GM12878 (cell line): ENCODE data around the gene SLC10A1. TPM values are rescaled to one million over a fixed set of nuclear protein-coding genes. Genes with fewer than 3 reads are reported as not detected.

ENCODE experiments used
- ATAC-seq: fragments of 200-7000 bp; cut with Tn5 transposase; 3 replicates; pipeline ENCODE4 v1.9.1; 2020; ENCODE audit warnings: mild to moderate bottlenecking, moderate library complexity
- BruUV-seq: library from RNA; stranded (reverse); fragments of 400-500 nt; replicated peaks from 2 replicates; lab custom pipeline; 2021; lab: Mats Ljungman, UMichigan
- CTCF ChIA-PET: fragments of 300-600 bp; sonication (Branson Sonifier 250); formaldehyde crosslinking; extraction: SDS; loops from one replicate; lab custom pipeline; 2021; ENCODE audit warnings: inconsistent platforms; lab: Yijun Ruan, JAX
- POLR2A ChIA-PET: fragments of 350-600 bp; formaldehyde crosslinking; extraction: SDS; loops from one replicate; lab custom pipeline; 2021; ENCODE audit warnings: inconsistent platforms; lab: Charles Lee
- RAD21 ChIA-PET: fragments of 300-600 bp; sonication (Branson Sonifier 250); formaldehyde crosslinking; loops from one replicate; lab custom pipeline; 2023; ENCODE audit warnings: antibody characterized with exemption; ENCODE audit not compliant: unreplicated experiment; lab: Charles Lee
- SMC1A ChIA-PET: fragments of 300-600 bp; sonication (Branson Sonifier 250); formaldehyde crosslinking; loops from one replicate; lab custom pipeline; 2023; ENCODE audit not compliant: unreplicated experiment, uncharacterized antibody; lab: Charles Lee
- DNase-seq: peaks from one replicate; pipeline ENCODE4 v3.0.0-alpha.2; 2011; ENCODE audit warnings: low read depth, low spot score
- FAIRE-seq: peaks from 3 replicates; lab custom pipeline; 2011; peaks lifted over from hg19 to GRCh38; lab: Jason Lieb, UNC
- H2AFZ ChIP-seq: 2 replicates; pipeline ENCODE4 v1.6.0; 2011; ENCODE audit warnings: low read depth, low read length, control low read depth; ENCODE audit not compliant: control insufficient read depth
- H3K27ac ChIP-seq: 2 replicates; pipeline ENCODE4 v1.5.1; 2011; ENCODE audit warnings: control low read depth; ENCODE audit not compliant: control insufficient read depth, insufficient read depth
- H3K27me3 ChIP-seq, 2 experiments: replicated peaks in 1 of 2; 2 replicates each; pipeline versions ENCODE4 v1.6.0 to v1.6.1; 2011; ENCODE audit warnings: low read length in 1 of 2; ENCODE audit not compliant: control insufficient read depth in 2 of 2, insufficient read depth in 2 of 2
- H3K36me3 ChIP-seq, 2 experiments: 2 replicates each; pipeline ENCODE4 v1.5.1; 2011; ENCODE audit warnings: low read length in 1 of 2; ENCODE audit not compliant: control insufficient read depth in 2 of 2, insufficient read depth in 2 of 2
- H3K4me1 ChIP-seq: 2 replicates; pipeline ENCODE4 v1.6.1; 2011; ENCODE audit warnings: mild to moderate bottlenecking, low read length, moderate library complexity, mixed read lengths; ENCODE audit not compliant: control insufficient read depth, insufficient read depth
- H3K4me2 ChIP-seq: 2 replicates; pipeline ENCODE4 v1.6.0; 2011; ENCODE audit warnings: control low read depth; ENCODE audit not compliant: control insufficient read depth, insufficient read depth
- H3K4me3 ChIP-seq: fragments of 200-600 bp; sonication (generic); 2 replicates; pipeline ENCODE4 v1.5.1; 2016
- H3K79me2 ChIP-seq: 2 replicates; pipeline ENCODE4 v1.6.0; 2011; ENCODE audit warnings: low read length; ENCODE audit not compliant: control insufficient read depth, insufficient read depth
- H3K9ac ChIP-seq: 2 replicates; pipeline ENCODE4 v1.8.0; 2011; ENCODE audit warnings: low read length, control low read depth, mixed read lengths; ENCODE audit not compliant: control insufficient read depth, insufficient read depth
- H3K9me3 ChIP-seq: replicated peaks from 3 replicates; pipeline ENCODE4 v1.5.1; 2011; ENCODE audit warnings: mild to moderate bottlenecking, low read length; ENCODE audit not compliant: control insufficient read depth, insufficient read depth
- H4K20me1 ChIP-seq: 2 replicates; pipeline ENCODE4 v1.6.0; 2011; ENCODE audit not compliant: control insufficient read depth, insufficient read depth
- BCL11A ChIP-seq: IDR thresholded peaks from 2 replicates; pipeline ENCODE4 v1.6.1; 2011; ENCODE audit warnings: low read depth, low read length
- BHLHE40 ChIP-seq, 2 experiments: fragments of 450-650 bp in 1 of 2; IDR thresholded peaks; 2 replicates each; pipeline ENCODE4 v1.6.1; 2011 to 2017; ENCODE audit warnings: low read depth in 2 of 2, borderline replicate concordance in 1 of 2, improper control_type of control experiment in 1 of 2, low read length in 1 of 2, mild to moderate bottlenecking in 1 of 2
- CHD4 ChIP-seq: fragments of 200-600 bp; sonication (generic); IDR thresholded peaks from 2 replicates; pipeline ENCODE4 v1.6.1; 2016; ENCODE audit warnings: mild to moderate bottlenecking
- FOXK2 ChIP-seq: fragments of 450-650 bp; IDR thresholded peaks from 2 replicates; pipeline ENCODE4 v1.6.1; 2017; ENCODE audit warnings: mild to moderate bottlenecking, moderate library complexity
- KDM1A ChIP-seq: fragments of 200-600 bp; sonication (generic); IDR thresholded peaks from 2 replicates; pipeline ENCODE4 v1.6.1; 2016; ENCODE audit warnings: borderline replicate concordance
- MAX ChIP-seq: IDR thresholded peaks from 2 replicates; pipeline ENCODE4 v1.6.1; 2012; ENCODE audit warnings: low read depth, low read length, improper control_type of control experiment
- MTA2 ChIP-seq: fragments of 450-650 bp; IDR thresholded peaks from 2 replicates; pipeline ENCODE4 v1.6.1; 2016; ENCODE audit warnings: low read depth, mild to moderate bottlenecking, moderate library complexity
- MYC ChIP-seq: IDR thresholded peaks from 2 replicates; pipeline ENCODE4 v1.6.1; 2011; ENCODE audit warnings: mild to moderate bottlenecking, low read length, moderate library complexity, inconsistent platforms; ENCODE audit not compliant: insufficient read depth, insufficient replicate concordance, insufficient read length, severe bottlenecking
- NFXL1 ChIP-seq: fragments of 450-650 bp; IDR thresholded peaks from 2 replicates; pipeline ENCODE4 v1.6.1; 2017; ENCODE audit warnings: antibody characterized with exemption, mild to moderate bottlenecking, borderline replicate concordance
- RBBP5 ChIP-seq: fragments of 200-600 bp; sonication (generic); conservative IDR thresholded peaks from 2 replicates; pipeline ENCODE4 v1.6.1; 2016
- RFX5 ChIP-seq: IDR thresholded peaks from 2 replicates; pipeline ENCODE4 v1.6.1; 2011; ENCODE audit warnings: low read depth, low read length, improper control_type of control experiment
- SUPT20H ChIP-seq: IDR thresholded peaks from 2 replicates; pipeline ENCODE4 v1.6.1; 2011; ENCODE audit warnings: low read depth, mild to moderate bottlenecking, low read length, moderate library complexity, borderline replicate concordance; ENCODE audit not compliant: control insufficient read depth
- ZBED1 ChIP-seq: IDR thresholded peaks from 2 replicates; pipeline ENCODE4 v1.6.1; 2016; ENCODE audit warnings: borderline replicate concordance
- ZBTB40 ChIP-seq: fragments of 450-650 bp; IDR thresholded peaks from 2 replicates; pipeline ENCODE4 v1.6.1; 2016; ENCODE audit warnings: mild to moderate bottlenecking, moderate library complexity, borderline replicate concordance
- ZNF207 ChIP-seq: fragments of 450-650 bp; IDR thresholded peaks from 2 replicates; pipeline ENCODE4 v1.6.1; 2014; ENCODE audit warnings: antibody characterized with exemption, mild to moderate bottlenecking, borderline replicate concordance
- ZSCAN29 ChIP-seq: fragments of 450-650 bp; IDR thresholded peaks from 2 replicates; pipeline ENCODE4 v1.6.1; 2017; ENCODE audit warnings: mild to moderate bottlenecking, moderate library complexity
- WGBS: methylation state at CpG from one replicate; pipeline ENCODE4 v1.1.6; 2016; ENCODE audit warnings: low lambda C conversion rate; ENCODE audit not compliant: insufficient replicate concordance, insufficient coverage; ENCODE audit errors: missing lambda C conversion rate; 5-methylcytosine and 5-hydroxymethylcytosine counted together
- in situ Hi-C: fragments of 300-500 bp; cut with MboI; formaldehyde crosslinking; loops from 9 replicates; pipeline ENCODE4 v1.14.3; 2018; ENCODE audit warnings: mixed read lengths
- intact Hi-C: fragments of 100-400 bp; cut with micrococcal nuclease; formaldehyde crosslinking; loops from one replicate; pipeline ENCODE4 v1.14.2; 2022; ENCODE audit not compliant: unreplicated experiment
- polyA plus RNA-seq, 11 experiments: library from polyadenylated mRNA; depleted of rRNA in 4 of 11; unstranded in 6 of 11; stranded (reverse) in 5 of 11; fragments of >200 nt; fragmentation: Nextera tagmentation in 4 of 11; fragmentation: Illumina TruSeq in 1 of 11; extraction: Ambion mirVana in 4 of 11; extraction: Trizol in 1 of 11; gene quantifications; 1 replicate in 1 of 11; 2 replicates in 10 of 11; pipeline versions ENCODE4 v1.2.1 to v1.2.3, GENCODE V29; 2011 to 2016; ENCODE audit warnings: inconsistent platforms in 2 of 11, missing spikeins in 2 of 11, low read depth in 1 of 11
- total RNA-seq, 4 experiments: library from RNA; depleted of rRNA in 3 of 4; stranded (reverse); fragments of >200 nt in 3 of 4; fragmentation: Illumina TruSeq in 1 of 4; extraction: Trizol in 1 of 4; gene quantifications; 2 replicates each; pipeline versions ENCODE4 v1.2.1 to v1.2.3, GENCODE V29; 2013 to 2021
- TF ChIP-seq, protein P1 (sequence below): fragments of 450-650 bp; conservative IDR thresholded peaks from 2 replicates; pipeline ENCODE4 v1.6.1; 2017; ENCODE audit warnings: mild to moderate bottlenecking, moderate library complexity
- TF ChIP-seq, protein P2 (sequence below): IDR thresholded peaks from 2 replicates; pipeline ENCODE4 v1.6.1; 2011; ENCODE audit warnings: low read depth, low read length, improper control_type of control experiment, borderline replicate concordance

SLC10A1 gene
- total and polyA plus RNA-seq, 10 of the 15 experiments (the other 5 are each of a cell fraction or from before 2014, with no cell fraction given): 0.15 to 0.16 TPM; not detected in 8

GRCh38 chr14:69792887-69793421, 4.1 kb downstream of the SLC10A1 start:
- RAD21 ChIA-PET: no interaction called here
- no TSS peak for BruUV-seq

More at GRCh38 chr14:69792887-69793421, 4.1 kb downstream of the SLC10A1 start:
- no peak for ATAC-seq
- no peaks in the 10 kb centered on the region for H3K9me3 ChIP-seq
- no peaks in the 10 kb centered on the region for H3K36me3 ChIP-seq
- no peaks in the 10 kb centered on the region for H4K20me1 ChIP-seq
- 95% methylated on average over 7 of the region's 7 CpGs for WGBS
- H3K9ac ChIP-seq: no peak overlapping the region
- H3K4me1 ChIP-seq: no peaks in the 10 kb centered on the region; the same call in 1 of the 2 replicates
- no peak for TF ChIP-seq BHLHE40 (IDR thresholded peaks at IDR 0.05; ENCODE audit: borderline replicate concordance in 1 of 2, low read depth in 2 of 2, low read length in 1 of 2)
- TF ChIP-seq, protein P1, sequence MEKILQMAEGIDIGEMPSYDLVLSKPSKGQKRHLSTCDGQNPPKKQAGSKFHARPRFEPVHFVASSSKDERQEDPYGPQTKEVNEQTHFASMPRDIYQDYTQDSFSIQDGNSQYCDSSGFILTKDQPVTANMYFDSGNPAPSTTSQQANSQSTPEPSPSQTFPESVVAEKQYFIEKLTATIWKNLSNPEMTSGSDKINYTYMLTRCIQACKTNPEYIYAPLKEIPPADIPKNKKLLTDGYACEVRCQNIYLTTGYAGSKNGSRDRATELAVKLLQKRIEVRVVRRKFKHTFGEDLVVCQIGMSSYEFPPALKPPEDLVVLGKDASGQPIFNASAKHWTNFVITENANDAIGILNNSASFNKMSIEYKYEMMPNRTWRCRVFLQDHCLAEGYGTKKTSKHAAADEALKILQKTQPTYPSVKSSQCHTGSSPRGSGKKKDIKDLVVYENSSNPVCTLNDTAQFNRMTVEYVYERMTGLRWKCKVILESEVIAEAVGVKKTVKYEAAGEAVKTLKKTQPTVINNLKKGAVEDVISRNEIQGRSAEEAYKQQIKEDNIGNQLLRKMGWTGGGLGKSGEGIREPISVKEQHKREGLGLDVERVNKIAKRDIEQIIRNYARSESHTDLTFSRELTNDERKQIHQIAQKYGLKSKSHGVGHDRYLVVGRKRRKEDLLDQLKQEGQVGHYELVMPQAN: no peak
- TF ChIP-seq RBBP5: no peak
- TF ChIP-seq, protein P2, sequence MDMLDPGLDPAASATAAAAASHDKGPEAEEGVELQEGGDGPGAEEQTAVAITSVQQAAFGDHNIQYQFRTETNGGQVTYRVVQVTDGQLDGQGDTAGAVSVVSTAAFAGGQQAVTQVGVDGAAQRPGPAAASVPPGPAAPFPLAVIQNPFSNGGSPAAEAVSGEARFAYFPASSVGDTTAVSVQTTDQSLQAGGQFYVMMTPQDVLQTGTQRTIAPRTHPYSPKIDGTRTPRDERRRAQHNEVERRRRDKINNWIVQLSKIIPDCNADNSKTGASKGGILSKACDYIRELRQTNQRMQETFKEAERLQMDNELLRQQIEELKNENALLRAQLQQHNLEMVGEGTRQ: no peak
- no peak for TF ChIP-seq MYC
- TF ChIP-seq NFXL1: no peak
- TF ChIP-seq FOXK2: no peak
- no peak for TF ChIP-seq RFX5
- no peak for TF ChIP-seq CHD4
- TF ChIP-seq MTA2: no peak
- TF ChIP-seq SUPT20H: no peak
- TF ChIP-seq ZBED1: no peak
- no peak for TF ChIP-seq ZNF207
- no peak for TF ChIP-seq ZBTB40
- no peak for TF ChIP-seq ZSCAN29
- TF ChIP-seq MAX: no peak
- TF ChIP-seq BCL11A: no peak
- TF ChIP-seq KDM1A: no peak
- H3K27ac ChIP-seq: no peak overlapping the region
- intact Hi-C loops: no loop called here
- no peaks in the 10 kb centered on the region for H3K79me2 ChIP-seq
- FAIRE-seq: no peak
- ChIA-PET POLR2A (no interaction called here), CTCF (no interaction called here), SMC1A (interaction anchor here (1.4 kb wide), 1 partner anchor 62 kb away, joined by 3 read pairs; no protein-coding TSS in a partner anchor)
- no peak overlapping the region for H3K4me2 ChIP-seq
- H2AFZ ChIP-seq: no peak overlapping the region
- in situ Hi-C loops: no loop called here
- no peak for DNase-seq
- H3K4me3 ChIP-seq: no peak overlapping the region
- H3K27me3 ChIP-seq: no peaks in the 10 kb centered on the region
